HG03378 (cell line): Measurements from ENCODE around the gene PSTPIP1.

Experiments used
- ATAC-seq: cut with Tn5 transposase; IDR thresholded peaks from one replicate; pipeline ENCODE4 v1.9.1; 2021; ENCODE audit warnings: mild to moderate bottlenecking, moderate library complexity; ENCODE audit not compliant: unreplicated experiment

Gene PSTPIP1

DNA sequence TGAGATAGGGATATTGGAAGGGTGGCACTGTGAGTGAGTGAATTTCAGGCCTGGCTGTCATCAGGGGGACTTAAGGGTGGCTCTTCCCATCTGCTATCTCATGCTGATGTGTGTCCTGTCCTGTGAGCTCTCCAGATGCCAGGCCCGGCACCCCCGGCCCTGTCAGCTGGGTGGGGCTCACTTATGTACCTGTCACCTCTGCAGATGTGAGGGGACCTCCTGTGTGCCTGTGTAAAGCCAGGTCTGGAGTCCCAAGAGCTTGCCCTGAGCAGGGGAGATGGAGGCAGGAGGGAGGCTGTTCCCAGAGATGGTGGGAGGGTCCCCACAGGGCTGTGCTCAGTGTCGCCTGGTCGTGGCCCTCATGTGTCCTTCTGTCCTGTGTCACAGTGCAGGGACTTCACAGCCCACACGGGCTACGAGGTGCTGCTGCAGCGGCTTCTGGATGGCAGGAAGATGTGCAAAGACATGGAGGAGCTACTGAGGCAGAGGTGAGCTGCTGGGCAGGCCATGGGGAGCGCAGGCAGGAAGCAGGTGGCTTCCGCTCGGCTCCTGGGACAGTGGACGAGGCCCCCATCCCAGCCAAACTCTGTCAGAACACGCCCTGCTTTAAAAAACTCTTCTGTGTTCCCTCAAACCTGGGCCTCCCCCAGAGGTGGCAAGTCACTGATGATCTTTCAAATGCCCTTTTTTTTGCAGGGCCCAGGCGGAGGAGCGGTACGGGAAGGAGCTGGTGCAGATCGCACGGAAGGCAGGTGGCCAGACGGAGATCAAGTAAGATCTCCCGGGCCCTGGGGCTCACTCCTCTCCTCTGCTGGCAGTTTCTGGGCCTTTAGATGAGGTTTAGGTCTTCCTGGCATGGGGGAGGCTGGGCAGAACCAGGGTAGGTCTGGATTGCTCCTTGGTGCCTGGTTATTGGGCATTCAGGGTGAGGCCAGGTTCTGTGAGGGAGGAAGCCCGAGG, 23.1 kb downstream of the PSTPIP1 start:
- ATAC-seq = no peak

DNA sequence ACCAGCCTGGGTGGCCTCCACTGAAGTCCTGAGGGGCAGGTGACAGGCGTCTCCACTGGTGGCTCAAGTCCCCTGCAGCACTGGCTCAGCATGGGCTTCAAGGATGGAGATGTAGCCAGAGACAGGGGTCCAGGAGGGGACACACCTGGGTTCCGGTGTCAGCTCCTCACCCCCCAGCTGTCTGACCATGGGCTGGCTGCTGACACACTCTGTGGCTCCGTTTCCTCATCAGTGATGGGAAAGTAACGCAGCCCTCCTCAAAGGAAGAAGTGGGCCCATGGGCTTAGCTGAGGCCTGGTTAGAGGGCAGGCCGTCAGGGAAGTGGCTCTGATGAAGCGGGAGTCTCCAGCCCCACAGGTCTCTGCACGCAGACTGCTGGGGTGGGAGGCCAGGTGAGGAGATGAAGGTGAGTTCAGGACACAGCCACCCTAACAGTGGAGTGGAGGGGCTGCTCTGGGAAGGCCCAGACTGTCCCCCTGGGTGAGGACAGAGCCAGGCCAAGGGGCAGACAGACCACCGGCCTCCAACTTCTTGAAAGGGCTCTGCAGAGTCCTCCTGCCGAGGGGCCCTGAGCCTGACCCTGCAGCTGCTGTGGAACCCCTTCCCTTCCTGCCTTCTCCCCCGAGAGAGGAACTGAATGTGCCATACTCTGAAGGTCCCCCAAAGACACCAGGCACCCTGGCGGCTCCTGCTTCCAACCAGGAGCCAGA, 24.0 kb downstream of the PSTPIP1 start:
- ATAC-seq = no peak

DNA sequence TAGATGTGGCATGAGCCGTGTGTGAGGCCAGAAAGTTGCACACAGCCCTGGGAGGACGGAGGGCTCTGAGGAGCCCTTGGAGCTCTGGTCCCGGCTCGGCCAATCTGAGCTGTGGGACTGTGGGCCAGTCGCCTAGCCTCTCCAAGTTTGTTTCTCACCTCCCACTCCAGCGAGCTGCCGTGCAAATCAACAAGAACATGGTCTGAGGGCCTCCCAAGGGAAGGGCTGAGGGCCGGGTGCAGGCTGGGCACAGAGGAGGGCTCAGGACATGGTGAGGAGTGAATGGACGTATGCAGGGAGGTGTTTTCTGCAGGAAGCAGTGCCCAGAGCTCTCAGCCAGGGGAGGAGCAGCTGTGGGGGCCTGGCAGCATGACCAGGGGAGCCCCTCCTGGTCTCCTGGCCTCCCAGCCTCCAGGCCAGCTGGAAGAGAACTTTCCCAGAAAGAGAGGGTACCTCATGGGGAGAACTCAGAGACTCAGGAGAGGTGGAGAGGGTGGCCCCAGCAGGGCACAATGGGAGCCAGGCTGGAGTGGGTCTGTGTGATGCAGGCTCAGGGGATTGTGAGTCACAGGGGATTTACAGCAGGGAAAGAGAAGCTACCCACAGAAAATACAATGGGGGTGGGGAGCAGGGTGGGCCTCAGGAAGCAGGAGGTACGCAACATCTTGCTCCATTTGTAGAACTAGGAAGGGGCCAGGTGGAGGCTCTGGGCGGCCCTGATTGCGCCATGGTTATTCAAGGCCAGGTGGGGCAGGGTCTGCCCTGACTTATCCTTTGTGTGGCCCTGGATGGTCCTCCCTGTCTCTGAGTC, 24.8 kb downstream of the PSTPIP1 start:
- no peak for ATAC-seq

DNA sequence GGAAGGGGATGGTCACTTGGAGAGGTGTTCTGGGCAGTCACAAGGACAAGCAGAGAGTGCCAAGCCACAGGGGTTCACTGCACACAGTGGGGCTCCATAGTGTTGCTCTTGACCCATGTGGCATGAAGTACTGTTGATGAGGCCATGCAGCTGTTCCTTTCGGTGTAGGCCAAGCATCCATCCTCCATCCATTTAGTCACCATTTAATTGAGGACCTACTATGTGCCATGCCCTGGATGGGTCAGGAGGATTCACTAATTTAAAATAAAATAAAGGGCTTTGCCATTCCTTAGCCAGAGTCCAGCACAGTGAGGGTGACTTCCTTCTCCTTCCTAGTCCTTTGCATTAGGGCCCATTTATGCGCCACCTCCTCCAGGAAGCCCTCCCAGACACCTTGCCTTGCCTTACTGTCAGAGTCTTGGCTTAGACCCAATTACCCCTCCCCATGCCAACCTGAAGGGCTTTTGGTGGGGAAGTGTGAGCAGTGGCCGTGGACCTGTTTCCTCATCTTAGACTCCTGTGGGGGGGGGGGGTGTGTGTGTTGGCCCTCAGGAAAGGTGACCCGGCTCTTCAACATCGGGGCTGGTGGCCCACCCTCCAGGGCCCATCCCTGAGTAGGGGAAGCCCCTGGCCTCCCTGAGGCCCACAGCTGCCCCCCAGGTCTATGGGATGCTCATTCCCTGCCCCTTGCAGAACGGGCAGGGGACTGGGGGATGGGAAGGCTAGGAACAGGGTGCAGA, 25.6 kb downstream of the PSTPIP1 start:
- ATAC-seq = no peak

DNA sequence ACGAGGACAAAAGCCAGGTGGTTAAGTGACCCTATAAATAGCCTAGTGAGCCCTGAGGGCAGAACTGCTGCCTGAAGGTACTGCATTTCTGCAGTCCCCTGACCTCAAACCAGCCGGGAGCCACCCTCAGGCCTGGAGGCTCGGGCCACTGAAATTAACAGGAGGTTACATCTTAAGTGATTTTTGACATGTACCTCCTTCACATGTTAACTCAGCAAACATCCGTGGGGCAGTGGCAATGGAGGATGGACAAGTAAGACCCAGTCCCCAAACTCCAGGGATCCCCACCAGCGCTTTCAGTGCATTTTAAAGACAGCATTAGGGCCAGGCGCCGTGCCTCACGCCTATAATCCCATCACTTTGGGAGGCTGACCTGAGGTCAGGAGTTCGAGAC, 26.2 kb downstream of the PSTPIP1 start:
- no peak for ATAC-seq

DNA sequence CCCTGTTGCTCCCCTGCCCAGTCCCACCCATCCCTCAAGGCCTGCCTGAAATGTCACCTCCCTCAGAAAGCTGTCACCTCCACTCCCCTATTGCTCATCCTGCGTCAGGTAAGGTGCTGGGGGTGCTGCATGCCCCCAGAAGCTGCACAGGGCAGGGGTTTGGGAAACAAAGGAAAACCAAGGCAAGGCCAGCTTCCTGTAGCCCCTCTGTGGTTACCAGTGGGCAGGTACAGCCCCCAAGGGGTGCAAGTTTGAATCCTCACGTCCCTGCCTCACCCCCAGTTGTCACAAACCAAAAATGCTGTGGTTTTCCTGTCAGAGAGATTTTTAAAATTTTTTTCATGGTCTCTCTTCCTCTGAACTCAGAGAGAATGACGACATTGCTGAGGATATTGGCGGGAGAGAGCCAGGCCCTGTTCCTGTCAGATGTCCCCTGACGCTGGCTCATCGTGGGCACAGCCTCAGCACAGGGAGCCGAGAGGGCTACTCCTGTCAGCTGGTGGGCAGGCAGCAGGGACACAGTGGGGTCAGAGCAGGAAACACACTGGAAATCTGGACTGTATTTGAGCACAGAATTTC, 27.0 kb downstream of the PSTPIP1 start:
- ATAC-seq = no peak

DNA sequence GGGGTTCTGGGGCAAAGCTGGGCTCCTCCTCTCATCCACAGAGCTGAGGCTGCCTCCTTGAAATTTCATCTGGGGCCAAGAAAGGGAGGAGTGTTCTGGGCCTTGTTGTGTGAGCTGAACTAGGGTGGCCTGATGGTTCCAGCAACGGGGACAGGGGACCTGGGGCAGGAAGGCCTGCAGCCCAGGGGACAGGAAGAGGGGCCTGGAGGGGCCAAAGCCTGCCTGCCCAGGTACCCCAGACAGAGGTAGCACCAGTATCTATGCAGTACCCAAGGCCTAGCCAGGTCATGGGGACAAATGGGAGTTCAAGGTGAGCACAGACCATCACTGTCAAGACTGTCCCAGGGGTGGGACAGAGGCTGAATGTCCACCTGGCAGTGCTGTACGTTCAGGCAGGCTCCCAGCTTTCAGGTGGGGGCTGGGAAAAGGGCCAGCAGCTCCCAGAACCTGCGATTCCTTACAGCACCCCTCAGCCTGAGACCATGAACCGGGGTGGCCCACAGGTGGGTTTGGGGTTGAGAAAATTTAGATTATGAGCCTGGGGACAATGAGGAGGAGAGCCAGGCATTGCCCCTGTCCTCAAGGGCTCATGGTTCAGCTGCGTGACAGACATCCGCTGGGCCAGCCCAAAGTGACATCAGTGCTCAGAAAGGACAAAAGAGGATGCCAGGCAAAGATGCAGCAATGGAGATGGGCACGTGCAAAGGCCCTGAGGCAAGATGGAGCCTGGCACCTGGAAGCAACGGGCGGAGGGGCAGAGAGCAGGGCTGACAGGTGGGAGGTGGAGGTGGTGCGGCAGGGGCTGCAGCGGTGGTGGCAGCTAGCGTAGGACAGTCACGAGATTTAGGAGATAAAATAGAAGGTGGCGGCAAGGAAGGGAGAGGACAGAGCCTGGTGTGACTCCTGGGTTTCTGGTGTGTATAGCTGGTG, 28.0 kb downstream of the PSTPIP1 start:
- ATAC-seq = no peak

DNA sequence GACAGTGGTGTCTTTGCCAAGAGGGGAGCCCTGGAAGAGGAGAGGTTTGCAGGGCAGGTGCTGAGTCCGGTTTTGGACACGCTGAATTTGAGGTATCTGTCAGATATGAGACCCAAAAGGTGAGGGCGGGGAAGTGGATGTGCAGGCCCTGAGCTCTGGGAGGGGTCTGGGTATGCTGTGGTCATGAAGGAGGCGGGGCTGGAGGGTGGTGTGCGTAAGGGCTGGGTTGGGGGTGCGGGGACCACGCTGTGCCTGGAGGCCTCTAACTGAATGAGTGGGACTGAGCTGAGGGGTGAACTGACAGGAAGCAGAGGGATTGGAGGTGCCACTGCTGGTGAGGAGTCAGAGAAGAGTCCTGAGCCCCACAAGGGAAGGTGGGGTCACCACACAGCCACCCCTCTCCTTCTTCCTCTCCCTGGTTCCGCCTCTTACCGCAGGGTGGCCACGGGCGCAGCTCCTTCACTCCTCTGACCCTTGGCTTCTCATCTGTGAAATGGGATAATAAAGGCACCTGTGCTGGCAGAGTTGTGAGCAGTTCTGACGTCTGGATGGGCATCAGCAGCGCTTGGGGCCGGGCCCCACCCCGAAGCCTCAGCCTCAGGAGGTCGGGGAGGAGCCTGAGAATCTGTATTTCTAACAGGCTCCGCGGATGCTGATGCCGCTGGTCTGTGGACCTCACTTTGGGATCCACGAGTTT, 28.8 kb downstream of the PSTPIP1 start:
- no peak for ATAC-seq

DNA sequence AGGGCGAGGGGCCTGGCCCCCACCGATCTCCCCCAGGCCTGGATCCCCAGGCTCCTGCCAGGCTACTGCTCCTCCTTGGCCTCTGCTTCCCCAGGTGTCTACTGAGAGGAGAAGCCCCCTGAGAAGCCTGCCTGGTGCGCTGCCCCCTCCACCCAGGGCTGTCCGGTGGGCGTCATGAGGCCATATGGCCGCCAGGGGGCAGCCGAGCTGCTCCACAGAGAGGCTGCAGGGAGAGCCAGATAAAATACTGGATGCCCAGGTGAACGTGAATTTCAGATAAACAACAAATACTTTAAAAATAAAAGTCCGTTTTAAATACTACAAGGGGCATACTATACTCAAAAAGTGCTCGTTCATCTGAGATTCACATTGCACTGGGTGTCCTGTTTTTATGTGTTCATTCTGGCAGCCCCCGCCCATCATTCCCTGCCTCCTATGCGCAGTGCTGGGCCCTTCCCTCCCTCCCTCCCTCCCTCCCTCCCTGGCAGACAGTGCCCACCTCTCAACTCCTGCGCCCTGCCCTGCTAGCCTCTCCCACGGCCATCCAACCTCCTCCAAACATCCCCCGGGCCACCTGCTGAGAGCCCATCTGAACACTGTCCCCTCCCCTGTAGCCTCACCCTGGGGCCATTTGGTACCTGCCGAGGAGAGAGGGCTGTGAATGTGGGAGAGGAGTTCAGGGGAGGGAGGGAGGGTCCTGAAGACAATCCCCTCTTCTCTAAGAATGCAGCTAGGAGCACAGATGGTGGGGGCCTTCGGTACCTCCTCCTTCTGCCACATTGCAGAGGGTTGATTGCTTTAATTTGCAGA, 29.6 kb downstream of the PSTPIP1 start:
- no peak for ATAC-seq

DNA sequence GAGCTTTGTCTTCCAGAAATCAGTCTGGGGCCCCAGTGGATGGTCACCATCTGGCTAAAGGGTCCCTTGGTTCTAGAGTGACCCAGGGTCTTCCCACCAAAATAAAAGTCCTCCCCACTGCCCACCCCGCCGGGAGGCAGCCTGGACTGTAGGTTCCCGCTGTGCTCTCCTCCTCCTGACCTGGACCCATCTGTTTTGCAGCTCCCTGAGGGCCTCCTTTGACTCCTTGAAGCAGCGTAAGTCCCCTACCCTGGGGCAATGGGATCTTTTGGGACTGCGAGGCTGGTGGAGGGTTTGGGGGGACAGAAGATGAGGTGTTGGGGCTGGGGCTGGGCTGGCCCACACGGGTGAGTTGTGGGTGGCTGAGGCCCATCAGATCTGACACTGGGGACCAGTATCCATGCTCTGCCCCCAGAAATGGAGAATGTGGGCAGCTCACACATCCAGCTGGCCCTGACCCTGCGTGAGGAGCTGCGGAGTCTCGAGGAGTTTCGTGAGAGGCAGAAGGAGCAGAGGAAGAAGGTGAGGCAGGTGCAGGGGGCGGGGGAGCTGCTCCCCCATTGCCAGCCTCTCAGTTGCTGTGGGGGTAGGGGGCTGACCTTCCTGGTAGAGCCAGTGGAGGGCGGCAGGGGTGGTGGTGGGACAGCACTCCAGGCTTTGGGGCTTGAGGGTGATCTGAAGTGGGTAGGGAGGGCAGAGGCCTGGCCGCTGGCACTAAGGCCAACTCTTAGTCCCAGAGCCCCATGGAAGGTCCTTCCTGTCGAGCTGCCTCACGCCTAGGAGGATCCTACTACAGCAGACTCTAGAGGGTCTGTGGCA, 30.4 kb downstream of the PSTPIP1 start:
- ATAC-seq = no peak

DNA sequence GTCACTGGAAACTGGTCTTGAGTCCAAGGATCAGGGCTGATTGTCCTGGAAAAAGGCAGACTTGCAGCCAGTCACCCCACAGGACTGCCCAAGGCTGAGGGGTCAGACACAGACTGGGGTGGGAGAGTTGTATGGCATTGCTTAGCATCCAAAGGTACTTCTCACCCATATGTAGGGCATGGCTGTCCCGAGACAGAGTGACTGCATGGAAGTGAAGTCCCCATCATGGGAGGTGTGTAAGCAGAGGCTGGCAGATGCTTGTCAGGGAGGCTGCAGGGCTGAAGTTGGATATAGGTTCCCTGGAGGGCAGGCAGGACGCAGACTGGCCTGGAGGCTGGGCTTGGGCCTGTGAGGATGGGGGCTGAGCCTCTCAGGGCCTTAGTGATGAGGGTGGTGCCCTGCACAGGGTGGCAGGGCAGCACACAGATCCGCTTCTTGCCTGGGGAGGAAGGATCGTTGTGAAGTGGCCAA, 31.1 kb downstream of the PSTPIP1 start:
- ATAC-seq = no peak

DNA sequence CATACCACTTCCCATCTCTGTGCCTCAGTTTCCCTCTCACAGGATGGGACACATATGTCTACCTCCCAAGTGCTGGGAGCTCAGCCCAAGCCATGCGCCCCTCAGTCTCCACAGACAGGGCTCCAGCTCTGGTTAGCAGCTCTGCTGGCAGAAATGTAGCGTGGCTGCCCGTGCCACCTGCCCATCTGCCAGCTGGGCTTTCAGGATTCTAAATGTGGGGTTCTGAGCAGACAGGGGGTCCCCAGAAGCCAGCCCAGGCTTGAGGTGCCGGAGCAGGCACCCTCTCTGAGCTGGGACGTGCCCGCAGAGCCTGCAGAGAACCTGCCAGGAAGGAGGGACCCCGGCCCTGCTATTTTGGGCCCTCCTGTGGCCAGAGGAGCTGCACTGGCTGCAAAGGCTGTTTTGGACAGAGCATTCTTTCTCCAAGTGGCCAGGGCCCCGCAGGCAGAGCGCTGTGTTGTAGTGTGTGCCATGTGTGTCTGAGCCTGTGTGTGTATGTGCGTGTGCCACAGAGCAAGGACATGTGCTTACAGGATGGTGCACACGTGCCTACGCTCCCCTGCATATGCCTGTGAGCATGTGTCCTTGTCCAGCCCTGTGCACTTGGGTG, 31.7 kb downstream of the PSTPIP1 start:
- no peak for ATAC-seq

DNA sequence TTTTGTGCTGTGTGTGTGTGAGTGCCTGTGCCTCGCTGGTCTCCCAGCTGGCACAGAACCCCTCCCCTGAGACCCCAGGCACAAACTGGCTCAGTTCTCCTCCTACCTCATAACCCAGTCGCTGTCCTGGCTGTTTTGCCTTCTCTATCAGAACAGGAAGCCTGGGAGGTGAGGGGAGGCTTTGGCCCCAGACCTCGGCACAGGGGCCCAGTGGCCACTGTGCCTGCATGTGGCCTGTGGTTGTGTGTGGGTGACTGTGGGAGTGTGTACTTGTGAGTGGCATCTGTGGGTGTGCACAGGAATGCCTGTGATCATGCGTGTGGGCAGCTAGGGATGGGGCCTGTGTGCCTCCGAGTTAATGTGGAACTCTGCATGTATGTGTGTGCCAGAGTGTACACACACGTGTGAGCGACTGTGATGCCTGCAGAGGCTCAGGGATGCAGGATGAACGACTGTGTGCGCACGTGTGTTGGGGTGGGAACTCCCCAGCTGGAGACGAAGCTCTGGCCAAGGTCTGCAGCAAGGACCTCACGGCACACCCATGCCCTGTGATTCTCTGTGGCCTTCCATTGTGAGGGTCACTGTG, 32.3 kb downstream of the PSTPIP1 start:
- ATAC-seq = no peak

DNA sequence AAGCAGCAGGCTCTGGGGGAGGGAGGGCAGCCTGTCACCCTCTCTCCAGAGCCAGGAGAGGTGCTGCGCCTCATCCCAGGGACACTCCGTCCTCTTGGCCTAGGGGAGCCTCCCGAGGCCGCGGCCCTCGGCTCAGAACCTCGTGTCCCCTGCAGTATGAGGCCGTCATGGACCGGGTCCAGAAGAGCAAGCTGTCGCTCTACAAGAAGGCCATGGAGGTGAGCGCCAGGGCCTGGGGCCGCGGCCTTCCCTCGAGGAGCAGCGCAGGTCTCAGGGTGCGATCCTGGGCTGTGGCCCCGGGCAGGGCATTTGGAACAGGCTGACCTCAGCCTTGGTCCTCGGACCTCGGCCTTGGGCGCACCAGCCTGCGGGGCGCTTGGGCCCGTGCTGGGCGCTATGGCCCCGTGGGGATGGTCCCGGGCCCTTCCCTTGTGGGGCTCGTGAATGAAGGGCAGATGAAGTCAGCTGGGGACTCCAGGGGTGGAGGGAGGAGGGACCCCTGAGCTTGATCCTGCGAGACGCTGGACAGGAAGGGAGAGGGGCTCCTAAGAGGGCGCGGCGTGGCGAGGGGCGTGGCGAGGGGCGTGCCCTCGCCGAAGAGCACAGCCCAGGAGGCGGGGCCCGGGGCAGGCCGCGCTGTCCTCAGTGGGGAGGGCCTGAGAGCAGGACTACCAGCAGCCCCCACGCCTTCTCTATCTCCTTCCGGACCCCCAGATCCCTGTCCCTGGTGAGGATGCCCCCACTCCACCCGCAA, 32.9 kb downstream of the PSTPIP1 start:
- no peak for ATAC-seq

DNA sequence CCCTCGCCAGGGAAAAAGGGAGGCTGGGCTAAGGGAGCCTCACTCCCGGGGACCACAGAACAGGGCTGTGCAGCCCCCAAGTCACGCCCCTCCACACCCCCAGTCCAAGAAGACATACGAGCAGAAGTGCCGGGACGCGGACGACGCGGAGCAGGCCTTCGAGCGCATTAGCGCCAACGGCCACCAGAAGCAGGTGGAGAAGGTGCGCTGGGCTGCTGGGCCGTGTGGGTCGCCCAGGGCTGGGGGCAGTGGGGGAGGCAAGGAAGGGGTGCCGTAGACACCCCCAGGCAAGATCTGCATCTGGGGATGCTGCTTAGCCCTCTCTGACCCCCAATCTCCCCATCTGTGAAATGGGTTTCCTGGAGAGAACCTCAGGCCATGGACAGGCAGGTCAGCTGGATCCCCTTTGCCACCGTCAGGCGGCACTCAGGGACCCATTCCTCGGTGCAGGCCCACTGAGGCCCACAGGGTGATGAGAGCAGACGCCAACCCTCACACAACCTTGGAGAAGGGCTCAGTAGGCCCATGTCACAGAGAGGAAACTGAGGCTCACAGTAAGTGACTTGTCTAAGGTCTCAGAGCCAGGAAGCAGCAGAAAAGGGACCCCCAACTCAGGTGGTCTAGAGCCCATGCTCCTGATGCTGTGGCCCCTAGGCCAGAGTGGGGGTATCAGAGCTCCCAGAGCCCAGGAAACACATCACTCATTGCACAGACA, 33.7 kb downstream of the PSTPIP1 start:
- no peak for ATAC-seq
